AG04449 (cell line): ENCODE data around the gene HMHB1.

ENCODE experiments used
- CTCF ChIA-PET: fragments of 350-600 bp; formaldehyde crosslinking; extraction: SDS; loops from one replicate; lab custom pipeline; 2021; ENCODE audit warnings: antibody characterized with exemption; lab: Yijun Ruan, JAX
- POLR2A ChIA-PET: fragments of 400-600, 350-600 bp; formaldehyde crosslinking; extraction: SDS; loops from one replicate; lab custom pipeline; 2020; ENCODE audit warnings: antibody characterized with exemption, inconsistent platforms; lab: Yijun Ruan, JAX
- DNase-seq: peaks from one replicate; pipeline ENCODE4 v3.0.0-alpha.2; 2010; ENCODE audit warnings: low read depth, low spot score
- H3K4me3 ChIP-seq: 2 replicates; pipeline ENCODE4 v1.5.1; 2011; ENCODE audit warnings: low read depth, mild to moderate bottlenecking, control low read depth, low read length
- CTCF ChIP-seq: IDR thresholded peaks from one replicate; pipeline ENCODE4 v1.5.1; 2011; ENCODE audit warnings: mild to moderate bottlenecking, moderate library complexity, low read length, control low read depth, inconsistent platforms; ENCODE audit not compliant: insufficient read depth; ENCODE audit errors: missing control alignments

HMHB1 gene

GRCh38 chr5:143812085-143812705, at the start of gene HMHB1:
Gene HMHB1, plus strand, starts transcription at chr5:143812161.
- H3K4me3 ChIP-seq = no peak within 1 kb of the TSS
- no peak for DNase-seq
- CTCF ChIA-PET = interaction anchor here (1.1 kb wide), 1 partner anchor 12 kb away, joined by 4 read pairs; no protein-coding TSS in a partner anchor
- POLR2A ChIA-PET = no interaction called here
- TF ChIP-seq CTCF = no peak

- TF ChIP-seq CTCF = no peak
Measured at GRCh38 chr5:143762636-143763220, 49.2 kb upstream of the HMHB1 start.

GRCh38 chr5:143767162-143767561, 44.8 kb upstream of the HMHB1 start:
- ChIA-PET CTCF (no interaction called here), POLR2A (interaction anchor here (0.7 kb wide), 1 partner anchor 363 kb away, joined by 3 read pairs; no protein-coding TSS in a partner anchor)
- no peak overlapping the region for H3K4me3 ChIP-seq
- no peak for TF ChIP-seq CTCF
- no peak for DNase-seq

More at GRCh38 chr5:143762636-143763220, 49.2 kb upstream of the HMHB1 start:
- CTCF ChIA-PET = no interaction called here
- DNase-seq = no peak
- H3K4me3 ChIP-seq = no peak overlapping the region
- POLR2A ChIA-PET = no interaction called here

- CTCF ChIA-PET = no interaction called here
- no peak for TF ChIP-seq CTCF
Measured at GRCh38 chr5:143769026-143769786, 42.8 kb upstream of the HMHB1 start.

GRCh38 chr5:143770450-143770849, 41.5 kb upstream of the HMHB1 start:
- H3K4me3 ChIP-seq = no peak overlapping the region
- ChIA-PET POLR2A (no interaction called here), CTCF (no interaction called here)
- no peak for TF ChIP-seq CTCF
- no peak for DNase-seq

More at GRCh38 chr5:143769026-143769786, 42.8 kb upstream of the HMHB1 start:
- H3K4me3 ChIP-seq = no peak overlapping the region
- POLR2A ChIA-PET = no interaction called here
- no peak for DNase-seq

- no peak overlapping the region for H3K4me3 ChIP-seq
- POLR2A ChIA-PET = no interaction called here
- CTCF ChIA-PET = no interaction called here
- no peak for TF ChIP-seq CTCF
- DNase-seq = no peak
Measured at GRCh38 chr5:143771189-143771588, 40.8 kb upstream of the HMHB1 start.
